HL-60/S4 (cell line): ENCODE measurements around the gene ZNF362.
"Not testable (repeated sequence)": the region's sequence is repeated elsewhere in the genome, so short reads cannot be mapped to it uniquely, and the experiment has no call there.

Source experiments
- in situ Hi-C: fragments of 300-500 bp; cut with MboI; formaldehyde crosslinking; loops from 2 replicates; pipeline ENCODE4 v1.14.3; 2022; ENCODE audit warnings: low sequenced_read_pairs

The ZNF362 gene, protein sequence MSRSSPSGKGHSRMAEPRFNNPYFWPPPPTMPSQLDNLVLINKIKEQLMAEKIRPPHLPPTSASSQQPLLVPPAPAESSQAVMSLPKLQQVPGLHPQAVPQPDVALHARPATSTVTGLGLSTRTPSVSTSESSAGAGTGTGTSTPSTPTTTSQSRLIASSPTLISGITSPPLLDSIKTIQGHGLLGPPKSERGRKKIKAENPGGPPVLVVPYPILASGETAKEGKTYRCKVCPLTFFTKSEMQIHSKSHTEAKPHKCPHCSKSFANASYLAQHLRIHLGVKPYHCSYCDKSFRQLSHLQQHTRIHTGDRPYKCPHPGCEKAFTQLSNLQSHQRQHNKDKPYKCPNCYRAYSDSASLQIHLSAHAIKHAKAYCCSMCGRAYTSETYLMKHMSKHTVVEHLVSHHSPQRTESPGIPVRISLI

DNA sequence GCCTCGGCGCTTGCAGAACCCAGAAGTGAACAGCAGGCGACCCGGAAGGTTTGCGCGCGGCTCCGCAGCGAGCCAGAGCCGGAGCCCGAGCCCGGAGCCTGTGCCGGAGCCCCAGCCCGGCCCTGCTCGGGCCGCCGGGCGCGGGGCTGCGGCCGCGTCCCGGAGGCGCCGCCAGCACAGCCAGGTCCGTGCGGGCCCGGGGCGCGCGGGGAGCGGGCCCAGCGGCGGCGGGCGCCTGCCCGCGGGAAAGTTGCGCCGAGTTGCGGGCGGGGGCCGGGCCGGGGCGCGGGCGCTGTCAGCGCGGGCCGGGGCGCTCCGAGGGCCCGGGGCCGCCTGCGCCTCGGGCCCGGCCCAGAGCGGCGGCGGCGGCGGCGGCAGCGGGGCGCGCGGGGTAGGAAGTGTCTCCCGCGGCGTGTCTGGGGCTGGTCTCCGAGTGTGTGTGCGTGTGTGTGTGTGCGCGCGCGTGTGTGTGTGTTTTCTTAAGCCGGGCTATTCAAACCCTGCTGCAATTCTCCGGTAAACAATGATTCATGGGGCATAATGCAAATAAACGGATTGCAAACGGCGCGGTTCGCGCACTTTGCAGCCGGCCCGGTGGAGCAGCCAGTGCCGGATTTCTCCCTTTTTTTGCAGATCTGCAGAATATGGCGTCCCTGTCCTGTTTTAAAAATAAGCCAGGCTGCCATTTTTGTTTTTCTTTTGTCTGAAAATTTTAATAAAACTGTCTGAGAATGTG is at the start of gene ZNF362:
Gene ZNF362 (plus strand): TSS at position 22 of the 736 bp plus-strand sequence. CDS start 14,083 bp downstream, outside the sequence.
- in situ Hi-C loops = no loop called here

DNA sequence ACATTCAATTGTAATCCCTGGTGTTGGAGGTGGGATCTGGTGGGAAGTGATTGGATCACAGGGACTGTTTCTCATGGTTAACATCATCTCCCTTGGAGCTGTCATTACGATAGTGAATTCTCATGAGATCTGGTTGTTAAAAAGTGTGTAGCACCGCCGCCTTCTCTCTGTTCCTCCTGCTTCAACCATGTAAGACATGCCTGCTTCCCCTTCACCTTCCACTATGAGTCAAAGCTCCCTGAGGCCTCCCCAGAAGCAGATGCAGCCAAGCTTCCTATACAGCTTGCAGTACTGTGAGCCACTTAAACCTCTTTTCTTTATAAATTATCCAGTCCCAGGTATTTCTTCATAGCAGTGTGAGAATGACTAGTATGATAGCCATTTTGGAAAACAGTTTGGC is 44.3 kb upstream of the ZNF362 start:
- in situ Hi-C loops = no loop called here

DNA sequence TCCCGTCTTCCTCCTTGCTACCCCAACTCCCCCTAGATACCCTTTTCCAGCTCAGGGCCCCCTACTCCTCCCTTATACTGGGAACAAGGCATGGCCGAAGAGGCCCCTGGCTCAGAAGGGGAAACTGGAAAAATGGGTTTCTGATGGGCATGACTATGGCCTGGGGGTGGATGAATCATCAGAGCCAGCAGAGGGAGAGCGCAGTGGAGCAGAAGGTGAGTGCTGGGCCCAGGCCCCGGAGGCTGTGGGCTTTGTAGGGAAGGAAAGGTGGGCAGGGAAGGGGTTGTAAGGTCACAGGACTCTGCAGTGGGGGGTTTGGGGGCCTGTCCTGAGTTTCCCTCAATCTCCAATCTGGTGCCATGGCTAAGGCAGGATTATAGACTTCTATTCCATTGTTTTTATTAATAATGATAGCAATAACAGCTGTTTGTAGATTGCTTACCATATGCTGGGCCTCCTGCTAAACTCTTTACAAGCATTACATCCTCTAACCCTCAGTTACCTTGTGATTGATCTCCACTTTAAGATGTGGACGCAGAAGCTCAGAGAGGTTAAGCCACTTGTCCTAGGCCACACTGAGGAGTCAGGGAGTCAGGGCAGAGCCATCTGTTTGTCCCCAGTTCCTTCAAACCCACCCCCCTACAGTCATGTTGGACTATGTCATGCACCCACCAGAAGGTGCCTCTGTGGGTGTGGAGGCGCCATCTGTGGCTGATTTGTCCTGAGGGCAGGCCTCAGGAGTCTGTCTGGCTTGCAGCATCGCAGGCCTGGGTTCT is 36.2 kb upstream of the ZNF362 start:
- in situ Hi-C loops = no loop called here

DNA sequence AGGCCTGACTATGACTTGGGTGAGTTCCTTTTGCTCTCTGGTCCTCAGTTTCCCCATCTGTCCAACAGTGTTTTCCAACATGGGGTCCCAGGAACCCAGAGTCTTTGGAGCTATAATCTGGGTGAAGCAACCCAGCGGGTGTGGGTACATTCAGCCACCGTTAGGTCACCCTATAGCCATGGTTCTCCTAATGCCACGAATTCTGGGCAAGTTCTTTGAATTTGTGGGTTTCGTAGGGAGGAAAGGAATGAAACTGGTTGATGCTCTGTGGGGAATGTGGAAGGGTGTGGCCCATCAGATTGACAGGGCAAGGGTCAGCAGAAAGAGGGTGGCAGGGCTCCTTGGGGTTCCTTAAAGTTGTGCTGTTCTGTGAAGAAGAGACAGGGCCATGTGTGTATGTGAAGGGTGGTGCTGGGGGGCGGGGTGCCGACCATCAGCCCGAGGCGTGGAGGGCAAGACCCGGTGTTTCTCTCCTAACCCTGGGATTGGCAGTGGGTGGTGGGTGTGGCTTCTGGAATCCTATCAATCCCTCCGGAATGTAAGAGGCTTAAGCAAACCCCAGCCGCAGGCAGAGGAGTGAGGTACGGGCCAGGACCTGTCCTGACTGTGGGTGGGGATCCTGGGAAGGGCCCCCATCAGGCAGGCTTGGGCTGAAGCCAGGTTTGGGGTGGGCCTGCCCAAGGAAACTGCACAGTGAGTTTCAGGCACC is 35.5 kb upstream of the ZNF362 start:
- in situ Hi-C loops = no loop called here

DNA sequence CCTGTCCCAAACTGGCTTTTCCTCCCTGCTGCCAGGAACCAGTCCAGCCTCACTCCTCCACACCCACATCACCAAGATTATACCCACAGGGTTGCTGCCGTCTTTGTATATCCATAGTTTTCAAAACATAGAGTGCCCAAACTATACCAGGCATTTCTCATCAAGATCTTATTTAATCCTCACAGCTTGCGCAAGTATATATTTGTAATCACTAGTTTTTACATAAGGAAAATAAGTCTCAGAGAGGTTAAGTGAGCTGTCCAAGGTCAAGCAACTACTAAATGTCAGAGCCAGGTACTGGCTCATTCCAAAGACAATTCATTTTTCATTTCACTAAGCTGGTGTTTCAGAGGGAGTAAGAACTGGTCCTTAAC is 34.9 kb upstream of the ZNF362 start:
- in situ Hi-C loops = no loop called here

DNA sequence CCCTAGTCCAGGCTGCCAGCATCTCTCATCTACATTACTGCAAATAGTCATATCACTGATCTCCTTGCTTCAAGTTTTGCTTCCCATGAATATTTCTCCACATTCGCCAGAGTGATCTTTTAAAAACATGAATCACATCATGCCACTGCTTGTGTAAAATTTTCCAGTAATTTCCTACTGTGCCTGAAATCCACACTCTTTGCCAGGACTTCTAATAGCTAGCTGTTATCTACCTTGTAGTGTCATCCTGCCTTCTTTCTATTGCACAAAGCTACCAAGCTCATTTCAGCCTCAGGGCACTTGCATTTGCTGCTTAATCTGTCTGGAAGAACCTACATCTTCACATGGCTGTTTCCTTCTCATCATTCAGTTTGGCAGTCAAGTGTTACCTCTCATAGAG is 33.9 kb upstream of the ZNF362 start:
- in situ Hi-C loops = no loop called here

DNA sequence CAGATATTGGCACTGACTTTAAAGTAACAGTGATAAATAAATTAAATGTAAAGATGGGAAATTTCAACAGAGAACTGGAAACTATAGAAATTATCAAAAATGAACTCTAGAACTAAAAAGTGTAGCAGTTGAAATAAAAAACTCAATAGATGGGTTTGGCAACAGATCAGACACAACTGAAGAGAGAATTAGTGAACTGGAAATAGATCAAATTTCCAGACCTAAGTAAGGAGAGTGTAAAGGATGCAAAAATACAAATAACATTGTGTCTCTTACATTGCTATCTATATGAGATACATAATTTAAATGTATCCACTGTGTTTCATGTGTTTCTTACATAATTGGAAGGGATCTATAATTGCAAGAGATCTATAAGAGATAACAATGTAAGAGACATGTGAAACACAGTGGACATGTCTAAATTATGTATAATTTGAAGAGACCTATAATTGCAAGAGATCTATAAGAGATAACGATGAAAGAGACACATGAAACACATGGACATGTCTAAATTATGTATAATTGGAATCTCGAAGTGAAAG is 32.1 kb upstream of the ZNF362 start:
- in situ Hi-C loops = no loop called here

DNA sequence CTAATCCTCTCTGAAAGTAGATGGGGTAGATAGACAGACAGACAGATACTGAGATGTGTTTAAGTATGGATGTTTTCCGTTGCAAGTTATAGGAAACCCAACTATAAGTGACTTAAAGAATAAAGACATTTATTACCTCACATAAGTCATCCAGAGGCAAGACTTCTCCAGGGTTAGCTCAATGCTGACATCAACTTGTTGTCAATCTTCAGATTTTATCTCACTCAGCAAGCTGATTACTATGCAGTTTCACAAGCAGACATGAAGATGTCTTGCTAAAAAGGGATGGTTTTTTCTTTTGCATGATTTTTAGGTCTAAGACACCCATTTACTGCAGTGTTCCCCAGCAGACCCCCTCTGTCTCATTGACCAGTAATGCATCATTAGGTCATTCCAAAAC is 30.7 kb upstream of the ZNF362 start:
- in situ Hi-C loops = no loop called here

DNA sequence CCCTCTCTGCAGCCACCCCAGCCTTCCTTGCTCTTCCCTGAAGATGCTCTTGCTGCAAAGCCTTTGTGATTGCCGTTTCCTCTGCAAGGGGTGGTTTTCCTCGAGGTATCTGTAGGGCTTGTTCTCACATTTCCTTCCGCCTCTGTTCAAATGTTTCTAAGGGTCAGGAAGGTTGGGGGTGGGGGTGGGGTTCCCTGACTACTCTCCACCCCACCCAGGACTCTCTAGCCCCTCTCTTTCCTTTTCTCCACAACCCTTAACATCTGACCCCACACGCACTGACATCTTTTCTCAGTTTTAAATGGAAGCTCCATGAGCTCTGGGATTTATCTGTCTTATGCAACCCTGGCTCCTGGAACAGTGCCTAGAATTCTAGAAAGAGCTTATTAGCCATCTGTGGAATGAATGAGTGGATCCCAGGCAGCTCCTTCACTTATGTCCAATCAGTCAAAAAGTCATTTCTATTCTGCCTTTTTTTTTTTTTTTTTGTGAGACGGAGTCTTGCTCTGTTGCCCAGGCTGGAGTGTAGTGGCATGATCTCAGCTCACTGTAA is 27.3 kb upstream of the ZNF362 start:
- in situ Hi-C loops = no loop called here

DNA sequence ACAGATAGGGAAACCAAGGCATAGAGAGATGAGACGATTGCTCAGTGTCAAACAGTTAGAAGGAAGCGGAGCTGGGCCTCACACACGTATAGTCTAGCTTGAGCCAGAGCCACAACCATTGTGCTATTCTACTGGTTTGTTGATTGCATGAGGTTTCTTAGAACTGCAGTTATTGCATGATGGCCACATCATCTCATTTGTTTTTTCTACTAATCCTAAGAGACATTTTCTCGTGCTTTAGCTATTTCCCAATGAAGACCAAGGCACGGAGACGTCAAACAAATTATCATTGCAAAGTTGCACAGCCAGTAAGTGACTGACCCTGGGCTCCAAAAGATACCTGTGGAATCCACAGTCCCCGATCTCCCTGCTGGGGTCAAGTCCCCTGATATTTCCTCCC is 25.1 kb upstream of the ZNF362 start:
- in situ Hi-C loops = no loop called here

DNA sequence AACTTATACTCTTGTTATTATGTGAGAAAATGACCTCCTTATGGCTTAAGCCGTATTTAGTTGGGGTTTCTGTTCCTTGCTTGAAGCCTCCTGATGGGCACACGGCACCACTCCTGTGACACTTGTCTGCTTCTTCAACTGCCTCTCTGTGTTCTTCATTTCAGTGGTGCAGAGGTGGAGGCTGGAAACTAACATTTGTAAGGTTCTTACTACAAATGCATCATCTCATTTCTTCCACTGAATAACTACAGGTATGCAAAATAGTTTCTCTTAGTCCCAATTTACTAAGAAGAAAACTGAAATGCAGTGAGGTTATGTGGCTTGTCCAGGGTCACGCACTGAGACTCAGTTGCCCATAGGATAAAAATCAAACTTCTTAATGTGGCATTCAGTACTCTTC is 23.6 kb upstream of the ZNF362 start:
- in situ Hi-C loops = no loop called here

DNA sequence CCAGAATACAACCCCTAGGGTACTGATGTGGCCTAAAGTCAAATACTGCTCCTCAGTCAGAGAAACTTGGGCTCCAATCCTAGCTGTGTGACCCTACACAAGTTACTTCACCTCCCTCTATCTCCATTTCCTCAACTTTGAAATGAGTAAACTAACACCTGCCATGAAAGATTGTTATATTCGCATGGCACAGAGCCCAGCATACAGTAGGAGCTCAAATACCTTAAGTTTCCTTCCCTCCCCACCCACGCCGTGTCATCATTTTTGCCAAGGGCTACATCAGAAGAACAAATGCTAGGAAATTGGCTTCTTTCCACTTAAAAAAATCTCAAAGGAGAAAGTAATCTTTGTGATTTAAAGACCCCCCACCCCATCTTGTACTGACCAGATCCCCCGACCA is 22.2 kb upstream of the ZNF362 start:
- in situ Hi-C loops = no loop called here

DNA sequence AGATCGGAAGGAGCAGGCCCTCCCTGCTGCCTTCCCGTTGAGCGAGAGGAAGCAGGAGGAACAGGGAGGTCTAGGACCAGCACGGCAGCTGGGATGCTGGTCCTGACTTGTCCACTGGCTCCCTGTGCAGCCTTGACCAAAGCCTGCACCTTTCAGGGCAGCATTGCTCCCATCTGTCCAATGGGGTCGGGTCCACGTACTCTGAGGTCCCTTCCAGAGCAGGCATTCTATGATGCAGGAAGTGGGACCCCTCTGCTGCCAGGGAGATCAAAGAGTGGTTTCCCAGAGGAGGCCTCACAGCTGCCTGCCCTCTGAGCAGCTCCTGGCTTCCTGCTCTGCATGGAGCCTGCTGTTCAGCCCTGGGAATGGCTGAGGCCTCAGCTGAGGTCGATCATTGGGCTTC is 21.7 kb upstream of the ZNF362 start:
- in situ Hi-C loops = no loop called here

DNA sequence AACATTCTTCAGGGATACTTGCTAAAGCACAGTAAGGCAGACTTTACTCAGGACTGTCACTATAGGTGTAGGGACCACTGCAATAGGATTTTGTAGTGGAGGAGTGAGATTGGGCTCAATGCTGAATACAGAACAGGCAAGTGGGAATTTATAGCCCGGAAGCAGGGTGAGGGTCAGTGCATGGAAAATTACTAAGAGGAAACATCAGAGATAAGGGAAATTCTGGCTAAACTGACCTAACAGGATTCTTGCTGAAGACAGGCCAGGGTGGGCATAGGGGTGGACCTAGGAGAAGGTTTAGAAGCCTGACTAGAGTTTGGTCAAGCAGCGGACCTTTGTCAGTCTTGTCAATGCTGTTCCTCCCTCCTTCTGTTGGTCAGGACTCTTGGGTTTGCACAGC is 20.8 kb upstream of the ZNF362 start:
- in situ Hi-C loops = no loop called here

DNA sequence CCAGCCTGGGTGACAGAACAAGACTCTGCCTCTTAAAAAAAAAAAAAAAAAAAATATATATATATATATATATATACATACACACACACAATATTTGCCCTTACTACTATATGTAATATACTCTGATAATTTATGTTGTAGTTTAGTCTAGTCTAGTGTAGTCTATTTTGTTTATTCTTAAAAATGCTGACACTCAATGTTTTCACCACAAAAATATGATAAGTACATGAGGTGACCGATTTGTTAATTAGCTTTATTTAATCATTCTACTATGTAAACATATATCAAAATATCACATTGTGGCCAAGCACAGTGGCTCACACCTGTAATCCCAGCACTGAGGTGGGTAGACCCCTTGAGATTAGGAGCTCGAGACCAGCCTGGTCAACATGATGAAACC is 19.8 kb upstream of the ZNF362 start:
- in situ Hi-C loops = no loop called here

DNA sequence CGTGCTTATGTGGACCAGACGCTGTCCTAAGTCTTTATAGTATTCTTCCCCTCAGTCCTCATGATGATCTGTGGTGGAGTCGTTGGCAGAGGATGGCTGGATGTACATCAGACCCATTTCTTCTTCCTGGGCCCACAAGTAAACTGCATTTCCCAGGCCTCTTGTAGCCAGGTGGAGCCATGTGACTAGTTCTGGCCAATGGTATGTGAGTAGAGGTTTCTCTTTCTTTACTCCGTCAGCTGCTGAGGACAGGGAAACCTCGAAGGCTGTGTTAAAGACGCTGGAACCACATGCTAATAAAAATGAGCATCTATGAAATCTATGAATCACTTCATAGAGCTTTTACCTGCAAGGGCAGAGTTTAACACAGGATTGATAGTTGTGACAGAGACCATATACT is 18.7 kb upstream of the ZNF362 start:
- in situ Hi-C loops = no loop called here

DNA sequence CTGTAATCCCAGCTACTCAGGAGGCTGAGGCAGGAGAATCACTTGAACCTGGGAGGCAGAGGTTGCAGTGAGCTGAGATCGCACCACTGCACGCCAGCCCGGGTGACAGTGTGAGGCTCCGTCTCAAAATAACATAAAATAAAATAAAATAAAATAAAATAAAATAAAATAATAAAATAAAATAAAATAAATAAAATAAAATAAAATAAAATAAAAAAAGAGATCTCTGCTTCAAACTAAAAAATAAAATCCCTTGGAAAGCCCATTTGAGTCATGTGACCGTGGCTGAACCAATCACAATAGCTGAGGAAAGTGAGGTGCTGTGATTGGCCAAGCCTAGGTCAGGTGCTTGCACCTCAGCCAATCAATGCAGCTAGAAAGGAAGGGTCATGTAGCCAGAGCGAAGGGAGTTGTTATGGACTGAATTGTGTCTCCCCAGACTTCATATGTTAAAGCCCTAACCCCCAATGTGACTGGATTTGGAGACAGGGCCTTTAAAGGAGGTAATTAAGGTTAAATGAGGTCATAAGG is 18.0 kb upstream of the ZNF362 start:
- in situ Hi-C loops = not testable (repeated sequence)

DNA sequence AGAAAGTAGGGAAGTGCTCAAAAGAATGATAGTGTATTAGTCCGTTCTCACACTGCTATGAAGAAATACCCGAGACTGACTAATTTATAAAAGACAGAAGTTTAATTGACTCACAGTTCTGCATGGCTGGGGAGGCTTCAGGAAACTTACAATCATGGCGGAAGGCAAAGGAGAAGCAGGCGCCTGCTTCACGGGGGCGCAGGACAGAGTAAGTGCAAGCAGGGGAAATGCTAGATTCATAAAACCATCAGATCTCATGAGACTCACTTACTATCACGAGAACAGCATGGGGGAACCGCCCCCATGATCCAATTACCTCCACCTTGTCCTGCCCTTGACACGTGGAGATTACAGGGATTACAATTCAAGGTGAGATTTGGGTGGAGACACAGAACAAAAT is 16.9 kb upstream of the ZNF362 start:
- in situ Hi-C loops = not testable (repeated sequence)

DNA sequence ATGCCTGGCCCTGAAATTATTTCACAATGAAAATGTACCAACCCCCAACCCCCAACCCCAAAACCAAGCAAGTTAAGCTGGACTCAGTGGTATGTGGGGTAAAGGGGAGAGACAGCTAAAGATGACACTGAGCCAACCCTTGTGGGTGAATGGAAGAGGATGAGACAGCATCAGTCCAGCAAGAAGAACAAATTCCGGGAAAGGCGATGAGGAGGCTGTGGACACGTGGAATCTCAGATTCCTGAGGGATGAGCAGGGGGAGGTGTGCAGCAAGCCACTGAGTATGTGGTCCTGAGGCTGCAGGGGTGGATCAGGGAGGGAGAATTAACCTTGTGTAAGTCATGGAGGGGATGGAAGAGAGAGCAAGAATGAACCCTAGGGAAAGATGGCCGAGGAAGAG is 14.4 kb upstream of the ZNF362 start:
- in situ Hi-C loops = no loop called here

DNA sequence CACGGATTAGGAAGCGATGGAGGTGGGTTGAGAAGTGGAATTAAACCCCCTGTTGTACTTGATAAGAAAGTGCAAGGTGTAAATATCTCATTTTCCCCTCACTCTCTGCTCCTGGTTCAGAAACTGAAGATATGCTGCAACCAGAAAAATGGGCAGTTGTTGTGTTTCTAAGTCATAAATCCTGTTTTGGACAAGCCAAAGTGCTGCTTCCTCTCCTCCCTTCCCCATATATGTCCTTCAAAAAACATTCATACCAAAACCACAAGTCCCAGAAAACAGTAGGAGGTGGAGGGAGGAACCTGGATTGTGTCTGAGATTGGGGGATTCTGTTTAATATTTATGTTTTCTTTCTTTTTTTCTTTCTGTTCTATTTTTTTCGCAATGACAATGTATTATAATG is 13.6 kb upstream of the ZNF362 start:
- in situ Hi-C loops = no loop called here
